H9 (cell line): ENCODE results near the gene HCK. TPM values are rescaled to one million over a fixed set of nuclear protein-coding genes. Genes with fewer than 3 reads are reported as not detected.

ENCODE experiments used
- DNase-seq: peaks from one replicate; pipeline ENCODE4 v3.0.0-alpha.2; 2017
- H2AFZ ChIP-seq: one replicate; pipeline ENCODE4 v1.6.1; 2013; ENCODE audit warnings: mild to moderate bottlenecking, low read length, control low read depth, moderate library complexity
- H2AK5ac ChIP-seq: 2 replicates; pipeline ENCODE4 v1.6.1; 2013; ENCODE audit warnings: low read length, control low read depth, mixed read lengths; ENCODE audit not compliant: insufficient read length
- H2BK120ac ChIP-seq: one replicate; pipeline ENCODE4 v1.6.1; 2013; ENCODE audit warnings: low read depth, mild to moderate bottlenecking, low read length, control low read depth, inconsistent platforms; ENCODE audit not compliant: poor library complexity, severe bottlenecking
- H2BK12ac ChIP-seq: 2 replicates; pipeline ENCODE4 v1.6.1; 2013; ENCODE audit warnings: low read length, control low read depth, mixed read lengths, low read depth; ENCODE audit not compliant: insufficient read length
- H2BK15ac ChIP-seq: 2 replicates; pipeline ENCODE4 v1.6.1; 2013; ENCODE audit warnings: low read depth, low read length, control low read depth
- H2BK20ac ChIP-seq: one replicate; pipeline ENCODE4 v1.6.1; 2013; ENCODE audit warnings: low read depth, mild to moderate bottlenecking, low read length, control low read depth, inconsistent platforms; ENCODE audit not compliant: poor library complexity, severe bottlenecking
- H2BK5ac ChIP-seq: 2 replicates; pipeline ENCODE4 v1.6.1; 2013; ENCODE audit warnings: low read length, control low read depth, mixed read lengths; ENCODE audit not compliant: insufficient read length
- H3K14ac ChIP-seq: 2 replicates; pipeline ENCODE4 v1.6.1; 2013; ENCODE audit warnings: low read length, control low read depth; ENCODE audit not compliant: insufficient read depth
- H3K18ac ChIP-seq: 2 replicates; pipeline ENCODE4 v1.6.1; 2013; ENCODE audit warnings: low read depth, mild to moderate bottlenecking, mixed read lengths, low read length, control low read depth; ENCODE audit not compliant: insufficient read length
- H3K23ac ChIP-seq: 2 replicates; pipeline ENCODE4 v1.6.1; 2013; ENCODE audit warnings: low read length, control low read depth, mixed read lengths, low read depth; ENCODE audit not compliant: insufficient read length
- H3K23me2 ChIP-seq: 2 replicates; pipeline ENCODE4 v1.6.1; 2013; ENCODE audit warnings: low read depth, mild to moderate bottlenecking, mixed read lengths, low read length, control low read depth; ENCODE audit not compliant: insufficient read length, poor library complexity, severe bottlenecking
- H3K27ac ChIP-seq: 2 replicates; pipeline ENCODE4 v1.5.1; 2013; ENCODE audit warnings: low read length, control low read depth, mixed read lengths, low read depth; ENCODE audit not compliant: insufficient read length
- H3K27me3 ChIP-seq: 2 replicates; pipeline ENCODE4 v1.6.1; 2013; ENCODE audit warnings: low read length, control low read depth, inconsistent platforms; ENCODE audit not compliant: insufficient read depth
- H3K4ac ChIP-seq: 2 replicates; pipeline ENCODE4 v1.6.1; 2013; ENCODE audit warnings: low read depth, mild to moderate bottlenecking, control low read depth, inconsistent platforms, low read length, moderate library complexity
- H3K4me1 ChIP-seq: 2 replicates; pipeline ENCODE4 v1.6.1; 2013; ENCODE audit warnings: low read length, control low read depth, inconsistent platforms; ENCODE audit not compliant: insufficient read depth
- H3K4me2 ChIP-seq: 2 replicates; pipeline ENCODE4 v1.6.1; 2013; ENCODE audit warnings: low read length, control low read depth, mixed read lengths; ENCODE audit not compliant: insufficient read length, insufficient read depth
- H3K56ac ChIP-seq: 2 replicates; pipeline ENCODE4 v1.6.1; 2013; ENCODE audit warnings: low read depth, mild to moderate bottlenecking, mixed read lengths, low read length, control low read depth; ENCODE audit not compliant: insufficient read length
- H3K79me1 ChIP-seq: 2 replicates; pipeline ENCODE4 v1.6.1; 2013; ENCODE audit warnings: low read depth, mild to moderate bottlenecking, moderate library complexity, low read length, control low read depth, inconsistent platforms; ENCODE audit not compliant: insufficient read depth, poor library complexity, severe bottlenecking
- H3K79me2 ChIP-seq: 2 replicates; pipeline ENCODE4 v1.6.1; 2013; ENCODE audit warnings: low read length, control low read depth, inconsistent platforms; ENCODE audit not compliant: insufficient read depth
- H3K9ac ChIP-seq: 2 replicates; pipeline ENCODE4 v1.6.1; 2013; ENCODE audit warnings: low read length, control low read depth, mixed read lengths; ENCODE audit not compliant: insufficient read length; ENCODE audit errors: extremely low read depth
- H3K9me3 ChIP-seq: one replicate; pipeline ENCODE4 v1.6.1; 2013; ENCODE audit warnings: low read depth, low read length, inconsistent platforms; ENCODE audit not compliant: control insufficient read depth
- H3T11ph ChIP-seq: one replicate; pipeline ENCODE4 v1.6.1; 2013; ENCODE audit warnings: mild to moderate bottlenecking, low read length, control low read depth, inconsistent platforms
- H4K20me1 ChIP-seq: one replicate; pipeline ENCODE4 v1.6.1; 2013; ENCODE audit not compliant: control insufficient read depth, insufficient read length, insufficient read depth
- H4K5ac ChIP-seq: 2 replicates; pipeline ENCODE4 v1.6.1; 2013; ENCODE audit warnings: low read depth, mild to moderate bottlenecking, mixed read lengths, low read length, control low read depth; ENCODE audit not compliant: insufficient read length
- H4K8ac ChIP-seq: replicated peaks from 2 replicates; pipeline ENCODE4 v1.6.1; 2013; ENCODE audit warnings: low read length, control low read depth, mixed read lengths, low read depth; ENCODE audit not compliant: insufficient read length
- H4K91ac ChIP-seq: 2 replicates; pipeline ENCODE4 v1.6.1; 2013; ENCODE audit warnings: low read depth, mild to moderate bottlenecking, moderate library complexity, mixed read lengths, low read length, control low read depth; ENCODE audit not compliant: insufficient read length
- H3K27ac Mint-ChIP-seq, 3 experiments: 2 replicates in 2 of 3; 3 replicates in 1 of 3; pipeline ENCODE4 v1.8.0; 2020 to 2021; ENCODE audit warnings: mixed read lengths in 3 of 3, mild to moderate bottlenecking in 1 of 3, moderate library complexity in 1 of 3
- H3K27me3 Mint-ChIP-seq: 2 replicates; pipeline ENCODE4 v1.8.0; 2021; ENCODE audit warnings: low read depth, mild to moderate bottlenecking, moderate library complexity, mixed read lengths
- H3K36me3 Mint-ChIP-seq, 3 experiments: 2 replicates in 2 of 3; 3 replicates in 1 of 3; pipeline ENCODE4 v1.8.0; 2020 to 2021; ENCODE audit warnings: low read depth in 3 of 3, mixed read lengths in 3 of 3; ENCODE audit not compliant: insufficient read depth in 1 of 3
- H3K4me1 Mint-ChIP-seq, 2 experiments: 2 replicates each; pipeline ENCODE4 v1.8.0; 2020; ENCODE audit warnings: mixed read lengths in 2 of 2
- H3K4me3 Mint-ChIP-seq, 2 experiments: 2 replicates in 1 of 2; 3 replicates in 1 of 2; pipeline ENCODE4 v1.8.0; 2020 to 2021; ENCODE audit warnings: mild to moderate bottlenecking in 2 of 2, mixed read lengths in 2 of 2, moderate library complexity in 1 of 2
- H3K9me3 Mint-ChIP-seq, 2 experiments: 2 replicates in 1 of 2; 3 replicates in 1 of 2; pipeline ENCODE4 v1.8.0; 2020; ENCODE audit warnings: mild to moderate bottlenecking in 2 of 2, mixed read lengths in 2 of 2, moderate library complexity in 1 of 2
- WGBS: extraction: QIAGEN DNeasy Blood & Tissue Kit; methylation state at CpG from one replicate; pipeline ENCODE4 v1.1.7; 2013; ENCODE audit warnings: missing lambda C conversion rate, low lambda C conversion rate, mixed read lengths; ENCODE audit not compliant: insufficient read length; ENCODE audit errors: extremely low coverage; 5-methylcytosine and 5-hydroxymethylcytosine counted together
- total RNA-seq: library from RNA; stranded (reverse); gene quantifications from 2 replicates; pipeline ENCODE4 v1.2.1, GENCODE V29; 2021
- TF ChIP-seq, protein P1 (sequence below): fragments of 200-600 bp; sonication (generic); conservative IDR thresholded peaks from 3 replicates; pipeline ENCODE4 v1.8.0; 2021; ENCODE audit warnings: antibody characterized with exemption, mild to moderate bottlenecking

HCK gene
- total RNA-seq, 1 experiment from 2014 or later = 1.7 TPM

- no peak for DNase-seq
- no peaks in the 10 kb centered on the region for H3K27me3 ChIP-seq
- H2BK5ac ChIP-seq = no peak overlapping the region
- no CpG with 5 or more reads among the region's 5 CpGs for WGBS
- H3K27ac Mint-ChIP-seq = peak overlapping the region in 1 of 3 experiments; percentile 56; a peak in 2 of 7 replicates
- no peak overlapping the region for H3K9ac ChIP-seq
- no peak overlapping the region for H2BK120ac ChIP-seq
- no peak overlapping the region for H3K14ac ChIP-seq
- no peak overlapping the region for H2BK20ac ChIP-seq
- no peak overlapping the region for H3K56ac ChIP-seq
- H3K27me3 Mint-ChIP-seq = peaks cover 8% of the 10 kb centered on the region
- no peak overlapping the region for H2AK5ac ChIP-seq
- H3K36me3 Mint-ChIP-seq = no peaks in the 10 kb centered on the region
- no peak overlapping the region for H4K5ac ChIP-seq
- no peak overlapping the region for H3T11ph ChIP-seq
- no peaks in the 10 kb centered on the region for H3K9me3 ChIP-seq
- H3K4ac ChIP-seq = no peak overlapping the region
- H2AFZ ChIP-seq = no peak overlapping the region
- no peak overlapping the region for H3K27ac ChIP-seq
- H4K20me1 ChIP-seq = no peaks in the 10 kb centered on the region
- H3K9me3 Mint-ChIP-seq = no peaks in the 10 kb centered on the region; a peak in 1 of 5 replicates
- TF ChIP-seq, protein P1, sequence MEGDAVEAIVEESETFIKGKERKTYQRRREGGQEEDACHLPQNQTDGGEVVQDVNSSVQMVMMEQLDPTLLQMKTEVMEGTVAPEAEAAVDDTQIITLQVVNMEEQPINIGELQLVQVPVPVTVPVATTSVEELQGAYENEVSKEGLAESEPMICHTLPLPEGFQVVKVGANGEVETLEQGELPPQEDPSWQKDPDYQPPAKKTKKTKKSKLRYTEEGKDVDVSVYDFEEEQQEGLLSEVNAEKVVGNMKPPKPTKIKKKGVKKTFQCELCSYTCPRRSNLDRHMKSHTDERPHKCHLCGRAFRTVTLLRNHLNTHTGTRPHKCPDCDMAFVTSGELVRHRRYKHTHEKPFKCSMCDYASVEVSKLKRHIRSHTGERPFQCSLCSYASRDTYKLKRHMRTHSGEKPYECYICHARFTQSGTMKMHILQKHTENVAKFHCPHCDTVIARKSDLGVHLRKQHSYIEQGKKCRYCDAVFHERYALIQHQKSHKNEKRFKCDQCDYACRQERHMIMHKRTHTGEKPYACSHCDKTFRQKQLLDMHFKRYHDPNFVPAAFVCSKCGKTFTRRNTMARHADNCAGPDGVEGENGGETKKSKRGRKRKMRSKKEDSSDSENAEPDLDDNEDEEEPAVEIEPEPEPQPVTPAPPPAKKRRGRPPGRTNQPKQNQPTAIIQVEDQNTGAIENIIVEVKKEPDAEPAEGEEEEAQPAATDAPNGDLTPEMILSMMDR = no peak
- H4K8ac ChIP-seq = no peak overlapping the region
- H3K4me3 Mint-ChIP-seq = no peak overlapping the region
- H2BK12ac ChIP-seq = no peak overlapping the region
- H3K23ac ChIP-seq = no peak overlapping the region
- H3K18ac ChIP-seq = no peak overlapping the region
- peaks cover 2% of the 10 kb centered on the region; the same call in 1 of the 2 replicates for H3K4me1 ChIP-seq
- no peaks in the 10 kb centered on the region for H3K79me2 ChIP-seq
- H2BK15ac ChIP-seq = no peak overlapping the region
- H3K4me2 ChIP-seq = no peak overlapping the region
- no peak overlapping the region for H4K91ac ChIP-seq
- H3K23me2 ChIP-seq = no peaks in the 10 kb centered on the region
- H3K4me1 Mint-ChIP-seq = peaks cover 43 to 48% of the 10 kb centered on the region in 2 experiments
- H3K79me1 ChIP-seq = no peaks in the 10 kb centered on the region
Observed at GRCh38 chr20:32006053-32006452, 46.0 kb upstream of the HCK start.
